HCT116 (cell line): Measurements from ENCODE around the gene KLHL40. TPM values are rescaled to one million over a fixed set of nuclear protein-coding genes. Genes with fewer than 3 reads are reported as not detected.

ENCODE experiments used
- ATAC-seq: fragments of 200-7000 bp; cut with Tn5 transposase; 2 replicates; pipeline ENCODE4 v1.9.1; 2020; ENCODE audit warnings: mild to moderate bottlenecking, moderate library complexity
- BruUV-seq: library from RNA; stranded (reverse); fragments of 400-500 nt; replicated peaks from 2 replicates; lab custom pipeline; 2021; lab: Mats Ljungman, UMichigan
- CTCF ChIA-PET: fragments of 300-600 bp; sonication (Branson Sonifier 250); formaldehyde crosslinking; loops from one replicate; lab custom pipeline; 2021; ENCODE audit warnings: antibody characterized with exemption; lab: Charles Lee
- POLR2A ChIA-PET: fragments of 300-600, 350-600 bp; sonication (Branson Sonifier 250); formaldehyde crosslinking; loops from one replicate; lab custom pipeline; 2021; ENCODE audit warnings: antibody characterized with exemption; lab: Charles Lee
- RAD21 ChIA-PET, 2 experiments: fragments of 300-600 bp; sonication (Branson Sonifier 250); formaldehyde crosslinking; loops; one replicate each; lab custom pipeline; 2023; ENCODE audit warnings: low total read pairs in 2 of 2; ENCODE audit not compliant: uncharacterized antibody in 2 of 2, unreplicated experiment in 2 of 2, low non-redundant PET in 1 of 2; lab: Charles Lee
- DNase-seq: peaks from one replicate; pipeline ENCODE4 v3.0.0-alpha.2; 2010; ENCODE audit warnings: low read depth, low spot score
- H2AFZ ChIP-seq: fragments of 200-600 bp; shearing (Covaris generic), sonication (generic); 2 replicates; pipeline ENCODE4 v1.6.1; 2017; ENCODE audit warnings: low read depth, mixed run types, mixed read lengths, antibody characterized with exemption, low read length; ENCODE audit not compliant: poor library complexity, severe bottlenecking
- H3K27ac ChIP-seq: 2 replicates; pipeline ENCODE4 v1.5.1; 2012; ENCODE audit warnings: low read depth, low read length
- H3K27me3 ChIP-seq: fragments of 200-600 bp; sonication (generic); 2 replicates; pipeline ENCODE4 v1.6.1; 2016; ENCODE audit warnings: mixed run types, low read length, mixed read lengths; ENCODE audit not compliant: insufficient read depth
- H3K36me3 ChIP-seq, 2 experiments: fragments of 200-500 bp in 1 of 2; fragments of 200-600 bp in 1 of 2; sonication (Bioruptor generic) in 1 of 2; sonication (generic) in 1 of 2; 2 replicates each; pipeline versions ENCODE4 v1.5.1 to v1.6.1; 2014 to 2016; ENCODE audit warnings: low read length in 2 of 2, inconsistent platforms in 1 of 2, mixed read lengths in 1 of 2, mixed run types in 1 of 2; ENCODE audit not compliant: insufficient read depth in 2 of 2, control insufficient read depth in 1 of 2
- H3K4me1 ChIP-seq, 2 experiments: fragments of 200-600 bp in 1 of 2; sonication (generic) in 1 of 2; 2 replicates each; pipeline versions ENCODE4 v1.5.1 to v1.6.1; 2012 to 2017; ENCODE audit warnings: low read length in 2 of 2, inconsistent platforms in 1 of 2, mild to moderate bottlenecking in 1 of 2, mixed read lengths in 1 of 2, mixed run types in 1 of 2, moderate library complexity in 1 of 2; ENCODE audit not compliant: insufficient read depth in 2 of 2, control insufficient read depth in 1 of 2
- H3K4me2 ChIP-seq: fragments of 200-600 bp; sonication (generic); 2 replicates; pipeline ENCODE4 v1.6.1; 2017; ENCODE audit warnings: mixed run types, low read length, mixed read lengths
- H3K4me3 ChIP-seq, 2 experiments: fragments of 200-600 bp in 1 of 2; sonication (generic) in 1 of 2; replicated peaks in 1 of 2; 2 replicates each; pipeline ENCODE4 v1.5.1; 2011 to 2016; ENCODE audit warnings: low read length in 2 of 2, control low read depth in 1 of 2, low read depth in 1 of 2, mild to moderate bottlenecking in 1 of 2, mixed read lengths in 1 of 2, mixed run types in 1 of 2
- H3K79me2 ChIP-seq: fragments of 200-600 bp; sonication (generic); 2 replicates; pipeline ENCODE4 v1.6.1; 2017; ENCODE audit warnings: mild to moderate bottlenecking, mixed run types, low read length, moderate library complexity, mixed read lengths; ENCODE audit not compliant: insufficient read depth
- H3K9ac ChIP-seq: fragments of 200-600 bp; sonication (generic); 2 replicates; pipeline ENCODE4 v1.6.1; 2016; ENCODE audit warnings: low read length, mixed read lengths
- H3K9me2 ChIP-seq: fragments of 200-600 bp; sonication (generic), shearing (Covaris generic); 2 replicates; pipeline ENCODE4 v1.6.1; 2017; ENCODE audit warnings: mixed run types, mild to moderate bottlenecking, moderate library complexity; ENCODE audit not compliant: insufficient read depth
- H3K9me3 ChIP-seq, 2 experiments: fragments of 200-500 bp in 1 of 2; fragments of 200-600 bp in 1 of 2; sonication (Bioruptor generic) in 1 of 2; sonication (generic) in 1 of 2; 2 replicates each; pipeline ENCODE4 v1.6.1; 2014 to 2017; ENCODE audit warnings: low read length in 2 of 2, mixed read lengths in 2 of 2, inconsistent platforms in 1 of 2, low read depth in 1 of 2, mild to moderate bottlenecking in 1 of 2, mixed run types in 1 of 2, moderate library complexity in 1 of 2; ENCODE audit not compliant: control insufficient read depth in 1 of 2, insufficient read depth in 1 of 2
- H4K20me1 ChIP-seq: fragments of 200-600 bp; sonication (generic), shearing (Covaris generic); 2 replicates; pipeline ENCODE4 v1.6.1; 2017; ENCODE audit warnings: mixed run types, mild to moderate bottlenecking, moderate library complexity; ENCODE audit not compliant: insufficient read depth
- ATF3 ChIP-seq: IDR thresholded peaks from 2 replicates; pipeline ENCODE4 v1.6.1; 2012
- CBX3 ChIP-seq: IDR thresholded peaks from 2 replicates; pipeline ENCODE4 v1.6.1; 2012; ENCODE audit warnings: low read depth
- CEBPB ChIP-seq: IDR thresholded peaks from 2 replicates; pipeline ENCODE4 v1.6.1; 2012; ENCODE audit warnings: low read depth
- EGR1 ChIP-seq: IDR thresholded peaks from 2 replicates; pipeline ENCODE4 v1.6.1; 2012; ENCODE audit warnings: low read depth
- ELF1 ChIP-seq: IDR thresholded peaks from 2 replicates; pipeline ENCODE4 v1.6.1; 2012; ENCODE audit warnings: low read depth, borderline replicate concordance
- JUND ChIP-seq: IDR thresholded peaks from 2 replicates; pipeline ENCODE4 v1.6.1; 2012
- POLR2A ChIP-seq: IDR thresholded peaks from 2 replicates; pipeline ENCODE4 v1.7.0; 2011; ENCODE audit warnings: borderline replicate concordance; ENCODE audit not compliant: insufficient read depth, insufficient read length; ENCODE audit errors: extremely low read depth
- RAD21 ChIP-seq: IDR thresholded peaks from 2 replicates; pipeline ENCODE4 v1.6.1; 2012; ENCODE audit warnings: low read depth, mild to moderate bottlenecking
- REST ChIP-seq: IDR thresholded peaks from 2 replicates; pipeline ENCODE4 v1.6.1; 2012; ENCODE audit warnings: low read depth
- ZBTB33 ChIP-seq: IDR thresholded peaks from 2 replicates; pipeline ENCODE4 v1.6.1; 2011; ENCODE audit warnings: mild to moderate bottlenecking, low read length, moderate library complexity; ENCODE audit not compliant: insufficient replicate concordance; ENCODE audit errors: extremely low read depth
- ZNF274 ChIP-seq: fragments of 200-500 bp; sonication (Bioruptor generic); IDR thresholded peaks from 2 replicates; pipeline ENCODE4 v1.6.1; 2014; ENCODE audit warnings: mild to moderate bottlenecking, low read depth, low read length, inconsistent platforms
- intact Hi-C: fragments of 100-400 bp; cut with micrococcal nuclease; formaldehyde crosslinking; loops from 2 replicates; pipeline ENCODE4 v1.10.0; 2022
- total RNA-seq: library from RNA; stranded (reverse); gene quantifications from one replicate; pipeline ENCODE4 v1.2.1, GENCODE V29; 2021; ENCODE audit not compliant: unreplicated experiment

Gene KLHL40
- total RNA-seq, 1 experiment from 2014 or later, result not detected

GRCh38 chr3:42692667-42693529, 7.6 kb downstream of the KLHL40 start:
- Histone ChIP-seq H2AFZ (no peak overlapping the region), H3K27ac (no peak overlapping the region), H3K9ac (no peak overlapping the region), H3K79me2 (no peaks in the 10 kb centered on the region), H3K4me3 (no peak overlapping the region), H3K9me2 (no peaks in the 10 kb centered on the region), H3K4me2 (no peak overlapping the region), H3K27me3 (peaks cover 6% of the 10 kb centered on the region; the same call in 1 of the 2 replicates), H3K9me3 (no peaks in the 10 kb centered on the region), H3K4me1 (peaks cover 0 to 3% of the 10 kb centered on the region in 2 experiments; a peak in 1 of 4 replicates), H3K36me3 (no peaks in the 10 kb centered on the region), H4K20me1 (no peaks in the 10 kb centered on the region)
- no TSS peak for BruUV-seq
- ATAC-seq, result no peak
- POLR2A ChIA-PET, result no interaction called here
- CTCF ChIA-PET, result no interaction called here
- TF ChIP-seq CBX3, result no peak
- TF ChIP-seq ATF3, result no peak
- TF ChIP-seq EGR1, result no peak
- no peak for TF ChIP-seq ZNF274
- no peak for TF ChIP-seq ELF1
- no peak for TF ChIP-seq POLR2A
- intact Hi-C loops, result no loop called here
- DNase-seq, result no peak
- RAD21 ChIA-PET, result no interaction called here

GRCh38 chr3:42693530-42693930, 8.2 kb downstream of the KLHL40 start:
- H4K20me1 ChIP-seq, result no peaks in the 10 kb centered on the region
- CTCF ChIA-PET, result no interaction called here
- H3K4me1 ChIP-seq, result peaks cover 0 to 3% of the 10 kb centered on the region in 2 experiments; a peak in 1 of 4 replicates
- H3K27ac ChIP-seq, result no peak overlapping the region
- RAD21 ChIA-PET, result no interaction called here
- POLR2A ChIA-PET, result no interaction called here
- no peaks in the 10 kb centered on the region for H3K36me3 ChIP-seq
- H3K9me3 ChIP-seq, result no peaks in the 10 kb centered on the region
- H2AFZ ChIP-seq, result no peak overlapping the region
- peaks cover 6% of the 10 kb centered on the region; the same call in 1 of the 2 replicates for H3K27me3 ChIP-seq
- no peak overlapping the region for H3K4me2 ChIP-seq
- no peak for TF ChIP-seq ZBTB33
- no peak for TF ChIP-seq ATF3
- no peak for TF ChIP-seq CBX3
- TF ChIP-seq JUND, result no peak
- no peak for TF ChIP-seq REST
- TF ChIP-seq RAD21, result no peak
- TF ChIP-seq CEBPB, result no peak
- intact Hi-C loops, result no loop called here
- no peak for ATAC-seq
- no TSS peak for BruUV-seq
- no peak for DNase-seq
- no peaks in the 10 kb centered on the region for H3K79me2 ChIP-seq
- no peak overlapping the region for H3K9ac ChIP-seq
- H3K4me3 ChIP-seq, result no peak overlapping the region
- H3K9me2 ChIP-seq, result no peaks in the 10 kb centered on the region
